K562 (cell line): ENCODE results near the gene MAK. TPM values are rescaled to one million over a fixed set of nuclear protein-coding genes. Genes with fewer than 3 reads are reported as not detected.

Source experiments
- ATAC-seq: fragments of 200-7000 bp; cut with Tn5 transposase; 3 replicates; pipeline ENCODE4 v1.9.1; 2020; ENCODE audit warnings: moderate library complexity
- BruUV-seq: library from RNA; stranded (reverse); fragments of 400-500 nt; replicated peaks from 2 replicates; lab custom pipeline; 2021; lab: Mats Ljungman, UMichigan
- CTCF ChIA-PET: fragments of 300-600 bp; formaldehyde crosslinking; extraction: SDS; loops from one replicate; lab custom pipeline; 2021; ENCODE audit warnings: low intra/inter-chr PET ratio; lab: Yijun Ruan, JAX
- POLR2A ChIA-PET: fragments of 300-600, 350-650 bp; sonication (Branson Sonifier 250); formaldehyde crosslinking; extraction: SDS; loops from one replicate; lab custom pipeline; 2021; ENCODE audit warnings: antibody characterized with exemption, inconsistent platforms; lab: Yijun Ruan, JAX
- DNase-seq, 4 experiments: peaks; one replicate each; pipeline versions ENCODE4 v3.0.0 to v3.0.0-alpha.2; 2011 to 2018; ENCODE audit warnings: low spot score in 3 of 4, mixed read lengths in 3 of 4; ENCODE audit errors: extremely low read depth in 1 of 4
- FAIRE-seq: peaks from 2 replicates; lab custom pipeline; 2011; peaks lifted over from hg19 to GRCh38; lab: Jason Lieb, UNC
- H2AFZ ChIP-seq: 2 replicates; pipeline ENCODE4 v1.6.0; 2011; ENCODE audit warnings: low read depth, low read length, control low read depth, inconsistent platforms
- H3K27ac ChIP-seq: fragments of 200-600 bp; 3 replicates; pipeline ENCODE4 v1.8.0; 2011; ENCODE audit warnings: low read depth, mild to moderate bottlenecking, control low read depth, inconsistent platforms, low read length, moderate library complexity, mixed read lengths; ENCODE audit errors: extremely low read depth
- H3K27me3 ChIP-seq, 2 experiments: fragments of 300-600 bp in 1 of 2; 2 replicates in 1 of 2; 3 replicates in 1 of 2; pipeline versions ENCODE4 v1.6.0 to v1.8.0; 2011; ENCODE audit warnings: inconsistent platforms in 2 of 2, low read length in 2 of 2, mild to moderate bottlenecking in 1 of 2, mixed read lengths in 1 of 2, moderate library complexity in 1 of 2; ENCODE audit not compliant: control insufficient read depth in 2 of 2, insufficient read depth in 2 of 2
- H3K36me3 ChIP-seq: fragments of 300-600 bp; 3 replicates; pipeline ENCODE4 v1.8.0; 2011; ENCODE audit warnings: mild to moderate bottlenecking, low read length, inconsistent platforms; ENCODE audit not compliant: control insufficient read depth, insufficient read depth
- H3K4me1 ChIP-seq, 2 experiments: fragments of 200-600 bp in 1 of 2; replicated peaks in 1 of 2; 2 replicates in 1 of 2; 3 replicates in 1 of 2; pipeline versions ENCODE4 v1.5.1 to v1.8.0; 2011; ENCODE audit warnings: inconsistent platforms in 2 of 2, low read length in 2 of 2, mild to moderate bottlenecking in 1 of 2, mixed read lengths in 1 of 2, moderate library complexity in 1 of 2; ENCODE audit not compliant: control insufficient read depth in 2 of 2, insufficient read depth in 2 of 2
- H3K4me2 ChIP-seq: 2 replicates; pipeline ENCODE4 v1.6.1; 2011; ENCODE audit warnings: low read length, control low read depth, inconsistent platforms, mixed read lengths; ENCODE audit not compliant: insufficient read depth
- H3K4me3 ChIP-seq: fragments of 200-600 bp; sonication (generic), shearing (Covaris generic); 2 replicates; pipeline ENCODE4 v1.5.1; 2016; ENCODE audit warnings: control low read depth, inconsistent platforms
- H3K79me2 ChIP-seq: fragments of 200-600 bp; 3 replicates; pipeline ENCODE4 v1.8.0; 2011; ENCODE audit warnings: low read length, inconsistent platforms; ENCODE audit not compliant: control insufficient read depth, insufficient read depth
- H3K9ac ChIP-seq, 2 experiments: 2 replicates each; pipeline versions ENCODE4 v1.6.0 to v1.6.1; 2011; ENCODE audit warnings: low read depth in 2 of 2, low read length in 2 of 2, control low read depth in 1 of 2, inconsistent platforms in 1 of 2, mild to moderate bottlenecking in 1 of 2, mixed read lengths in 1 of 2; ENCODE audit not compliant: insufficient read depth in 1 of 2
- H3K9me1 ChIP-seq: one replicate; pipeline ENCODE4 v1.6.0; 2011; ENCODE audit warnings: inconsistent platforms, mild to moderate bottlenecking, low read length, moderate library complexity; ENCODE audit not compliant: control insufficient read depth, insufficient read depth
- H3K9me3 ChIP-seq: replicated peaks from 2 replicates; pipeline ENCODE4 v1.5.1; 2011; ENCODE audit warnings: low read depth, low read length, inconsistent platforms; ENCODE audit not compliant: control insufficient read depth, insufficient read depth
- H4K20me1 ChIP-seq: replicated peaks from 2 replicates; pipeline ENCODE4 v1.6.1; 2011; ENCODE audit warnings: low read length, inconsistent platforms, mixed read lengths; ENCODE audit not compliant: control insufficient read depth, insufficient read depth
- ARID1B ChIP-seq: fragments of 450-650 bp; IDR thresholded peaks from 2 replicates; pipeline ENCODE4 v1.6.1; 2016; ENCODE audit warnings: antibody characterized with exemption, mild to moderate bottlenecking, inconsistent platforms
- BCL6 ChIP-seq: fragments of 250-450 bp; sonication (Bioruptor Pico); IDR thresholded peaks from 2 replicates; pipeline ENCODE4 v1.4.0; 2020
- BHLHE40 ChIP-seq: IDR thresholded peaks from 2 replicates; pipeline ENCODE4 v1.6.1; 2011; ENCODE audit warnings: low read length, improper control_type of control experiment
- GTF2F1 ChIP-seq: IDR thresholded peaks from 2 replicates; pipeline ENCODE4 v1.6.1; 2011; ENCODE audit warnings: low read depth, low read length, improper control_type of control experiment
- KDM1A ChIP-seq, 2 experiments: fragments of 450-650 bp; IDR thresholded peaks; 2 replicates each; pipeline ENCODE4 v1.6.1; 2016; ENCODE audit warnings: mild to moderate bottlenecking in 2 of 2
- MEIS2 ChIP-seq: fragments of 450-650 bp; IDR thresholded peaks from 2 replicates; pipeline ENCODE4 v1.6.1; 2014; ENCODE audit warnings: mild to moderate bottlenecking; ENCODE audit not compliant: partially characterized antibody
- ZNF212 ChIP-seq: fragments of 450-650 bp; formaldehyde crosslinking; IDR thresholded peaks from 2 replicates; pipeline ENCODE4 v1.4.0; 2020; ENCODE audit warnings: mild to moderate bottlenecking
- ZNF311 ChIP-seq: fragments of 250-450 bp; sonication (Bioruptor Pico); IDR thresholded peaks from 2 replicates; pipeline ENCODE4 v1.4.0; 2020; ENCODE audit warnings: mild to moderate bottlenecking, moderate library complexity
- in situ Hi-C: fragments of 300-500 bp; cut with MboI; formaldehyde crosslinking; loops from 4 replicates; pipeline ENCODE4 v1.15.0; 2018; ENCODE audit warnings: inconsistent platforms, mixed read lengths
- intact Hi-C: fragments of 100-400 bp; cut with micrococcal nuclease; formaldehyde crosslinking; loops from 2 replicates; pipeline ENCODE4 v1.14.2; 2022
- polyA plus RNA-seq, 8 experiments: library from polyadenylated mRNA; depleted of rRNA in 4 of 8; stranded (reverse) in 5 of 8; unstranded in 3 of 8; fragments of >200 nt; fragmentation: Nextera tagmentation in 2 of 8; fragmentation: Illumina TruSeq in 1 of 8; extraction: Ambion mirVana in 2 of 8; extraction: Trizol in 1 of 8; gene quantifications; 2 replicates each; pipeline versions ENCODE4 v1.2.1 to v1.2.3, GENCODE V29; 2011 to 2014; ENCODE audit warnings: inconsistent platforms in 1 of 8, missing spikeins in 1 of 8
- total RNA-seq, 7 experiments: library from RNA; depleted of rRNA in 6 of 7; stranded (reverse); fragments of >200 nt in 6 of 7; fragmentation: Illumina TruSeq in 2 of 7; extraction: Trizol in 2 of 7; gene quantifications; 2 replicates each; pipeline versions ENCODE4 v1.2.1 to v1.2.3, GENCODE V29; 2011 to 2021; ENCODE audit warnings: low replicate concordance in 1 of 7
- TF ChIP-seq, protein P1 (sequence below): fragments of 250-450 bp; sonication (Bioruptor Pico); IDR thresholded peaks from 2 replicates; pipeline ENCODE4 v1.5.1; 2021; ENCODE audit warnings: mild to moderate bottlenecking
- TF ChIP-seq, protein P2 (sequence below): fragments of 250-450 bp; sonication (Bioruptor Pico); IDR thresholded peaks from 2 replicates; pipeline ENCODE4 v1.5.0; 2021; ENCODE audit warnings: mild to moderate bottlenecking, moderate library complexity

Gene MAK
- total and polyA plus RNA-seq, 9 of the 15 experiments (the other 6 are each of a cell fraction or from before 2014, with no cell fraction given), result 0.25 to 1.1 (median 0.53) TPM

DNA sequence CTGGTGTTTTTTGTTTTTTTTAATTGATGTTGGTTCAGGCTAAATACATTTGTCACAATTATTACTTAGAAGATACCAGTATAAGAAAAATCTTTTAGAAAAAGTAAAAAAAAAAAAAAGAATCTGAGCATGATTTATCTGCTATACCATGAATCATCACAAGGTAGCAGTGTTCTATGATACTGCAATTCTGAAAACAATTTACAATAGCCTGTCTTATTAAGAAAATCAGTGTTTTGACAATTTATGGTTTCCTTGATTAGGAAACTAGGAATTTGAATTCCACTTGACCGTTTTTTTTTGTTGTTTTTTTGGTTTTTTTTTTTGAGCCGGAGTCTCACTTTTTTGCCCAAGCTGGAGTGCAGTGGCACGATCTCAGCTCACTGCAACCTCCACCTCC, 9.3 kb upstream of the MAK start (continued):
- TF ChIP-seq, protein P1, sequence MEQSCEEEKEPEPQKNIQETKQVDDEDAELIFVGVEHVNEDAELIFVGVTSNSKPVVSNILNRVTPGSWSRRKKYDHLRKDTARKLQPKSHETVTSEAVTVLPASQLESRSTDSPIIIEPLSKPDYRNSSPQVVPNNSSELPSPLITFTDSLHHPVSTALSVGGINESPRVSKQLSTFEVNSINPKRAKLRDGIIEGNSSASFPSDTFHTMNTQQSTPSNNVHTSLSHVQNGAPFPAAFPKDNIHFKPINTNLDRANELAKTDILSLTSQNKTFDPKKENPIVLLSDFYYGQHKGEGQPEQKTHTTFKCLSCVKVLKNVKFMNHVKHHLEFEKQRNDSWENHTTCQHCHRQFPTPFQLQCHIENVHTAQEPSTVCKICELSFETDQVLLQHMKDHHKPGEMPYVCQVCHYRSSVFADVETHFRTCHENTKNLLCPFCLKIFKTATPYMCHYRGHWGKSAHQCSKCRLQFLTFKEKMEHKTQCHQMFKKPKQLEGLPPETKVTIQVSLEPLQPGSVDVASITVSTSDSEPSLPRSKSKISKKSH, result no peak
- peak; percentile 26 for TF ChIP-seq MEIS2
- TF ChIP-seq, protein P2, sequence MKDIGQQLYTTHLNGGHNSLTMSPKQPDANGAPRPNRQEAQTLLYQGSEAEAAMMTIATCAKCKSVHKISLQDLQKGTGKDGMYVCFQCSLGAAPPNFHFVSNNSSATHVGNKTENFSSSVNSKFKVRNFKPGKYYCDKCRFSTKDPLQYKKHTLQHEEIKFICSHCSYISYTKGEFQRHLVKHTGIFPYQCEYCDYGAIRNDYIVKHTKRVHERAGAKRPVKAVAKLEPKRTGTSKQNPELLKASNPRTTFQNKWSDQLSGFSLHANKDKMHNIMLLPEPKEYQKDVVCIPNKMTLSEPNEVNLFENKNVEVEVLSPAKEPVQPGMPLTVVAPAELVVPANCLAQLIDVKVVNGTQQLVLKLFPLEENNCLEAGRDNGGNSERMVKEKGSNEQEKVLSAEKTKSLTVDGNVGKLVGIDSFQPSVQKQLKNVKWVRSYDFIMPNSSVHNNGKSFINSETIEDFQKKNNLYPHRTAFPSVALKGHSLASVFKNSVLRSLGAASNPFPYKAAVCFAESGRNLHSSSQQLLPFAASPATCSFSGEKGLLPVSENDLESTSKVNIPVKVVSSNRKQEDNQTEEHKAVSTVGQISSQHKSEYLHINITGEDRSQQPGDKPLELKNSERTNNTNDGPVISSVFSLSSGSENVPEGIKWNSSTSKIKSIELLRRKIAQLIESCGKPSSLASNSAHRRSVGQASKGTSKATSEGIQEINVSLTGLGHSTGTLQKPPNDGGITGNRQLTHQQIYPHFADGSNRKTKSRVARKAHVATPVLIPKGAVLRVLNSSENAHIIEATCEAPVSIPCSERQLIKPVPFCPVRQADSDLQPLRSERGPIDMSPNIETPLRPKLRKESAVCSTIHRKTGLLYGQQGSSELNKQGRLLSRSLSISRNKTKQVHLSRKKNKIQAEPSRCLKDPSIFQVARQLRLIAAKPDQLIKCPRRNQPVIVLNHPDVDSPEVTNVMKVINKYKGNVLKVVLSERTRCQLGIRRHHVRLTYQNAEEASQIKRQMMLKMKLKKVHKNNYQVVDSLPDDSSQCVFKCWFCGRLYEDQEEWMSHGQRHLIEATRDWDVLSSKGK (CRISPR knock-in tag), result no peak

DNA sequence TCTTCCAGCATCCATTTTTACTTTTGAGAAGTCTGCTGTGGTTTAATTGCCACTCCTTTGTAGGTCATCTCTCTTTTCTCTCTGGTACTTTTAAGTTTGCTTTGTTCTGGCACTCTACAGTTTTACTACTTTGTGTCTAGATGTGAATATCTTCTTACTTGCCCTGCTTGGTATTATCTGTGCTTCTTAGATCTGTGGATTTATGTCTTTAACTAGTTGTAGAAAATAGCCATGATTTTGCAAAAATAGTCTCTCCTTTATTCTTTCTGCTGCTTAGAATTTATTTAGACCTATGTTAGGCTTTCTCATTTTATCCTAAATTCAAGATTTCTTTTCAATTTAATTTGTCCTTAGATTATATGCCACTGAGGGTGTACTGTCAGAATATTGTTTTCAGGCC, 5.2 kb upstream of the MAK start:
- intact Hi-C loops, result no loop called here
- Histone ChIP-seq H3K27ac (no peak overlapping the region), H4K20me1 (no peaks in the 10 kb centered on the region), H3K4me1 (peaks cover 4 to 6% of the 10 kb centered on the region in 2 experiments; a peak in 3 of 5 replicates), H3K9ac (no peak overlapping the region), H3K27me3 (no peaks in the 10 kb centered on the region), H3K36me3 (no peaks in the 10 kb centered on the region), H3K4me2 (no peak overlapping the region), H2AFZ (no peak overlapping the region), H3K4me3 (no peak overlapping the region), H3K9me1 (no peaks in the 10 kb centered on the region), H3K79me2 (no peaks in the 10 kb centered on the region), H3K9me3 (peaks cover 2% of the 10 kb centered on the region; the same call in 1 of the 2 replicates)
- in situ Hi-C loops, result no loop called here
- BruUV-seq, result no TSS peak
- FAIRE-seq (no peak), ATAC-seq (no peak), DNase-seq (no peak)
- CTCF ChIA-PET, result no interaction called here
- POLR2A ChIA-PET, result no interaction called here
- TF ChIP-seq BHLHE40, result no peak
- no peak for TF ChIP-seq GTF2F1
- no peak for TF ChIP-seq ZNF212 (CRISPR knock-in tag)
- TF ChIP-seq KDM1A (IDR thresholded peaks at IDR 0.05), result no peak
- TF ChIP-seq ZNF311, result no peak
- no peak for TF ChIP-seq BCL6
- TF ChIP-seq ARID1B, result no peak
